Measurements from ENCODE around the gene SUN3.

Gene SUN3, protein sequence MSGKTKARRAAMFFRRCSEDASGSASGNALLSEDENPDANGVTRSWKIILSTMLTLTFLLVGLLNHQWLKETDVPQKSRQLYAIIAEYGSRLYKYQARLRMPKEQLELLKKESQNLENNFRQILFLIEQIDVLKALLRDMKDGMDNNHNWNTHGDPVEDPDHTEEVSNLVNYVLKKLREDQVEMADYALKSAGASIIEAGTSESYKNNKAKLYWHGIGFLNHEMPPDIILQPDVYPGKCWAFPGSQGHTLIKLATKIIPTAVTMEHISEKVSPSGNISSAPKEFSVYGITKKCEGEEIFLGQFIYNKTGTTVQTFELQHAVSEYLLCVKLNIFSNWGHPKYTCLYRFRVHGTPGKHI

DNA sequence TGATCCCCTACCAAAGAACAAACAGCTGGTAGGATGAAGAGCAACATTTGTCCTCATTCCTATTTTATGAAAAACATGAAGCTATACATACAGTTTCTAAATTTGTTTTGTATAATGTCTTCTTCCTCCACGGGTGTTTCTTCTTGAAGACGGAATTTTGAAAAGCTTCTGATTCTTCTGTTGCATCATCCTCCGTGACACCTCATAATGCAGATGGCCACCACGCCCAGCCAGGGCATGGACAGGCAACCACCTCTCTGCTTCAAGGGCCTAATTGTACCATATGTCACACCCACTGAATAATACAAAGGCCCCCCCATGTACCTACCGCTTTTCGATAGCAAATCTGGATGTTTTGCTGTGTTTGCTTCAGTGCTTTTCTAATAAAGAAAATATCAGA lies at the start of gene SUN3:
TSS of gene SUN3 (minus strand) at position 170 of the 400 bp plus-strand sequence. CDS start at position 1, 169 bp downstream.
- no peak within 1 kb of the TSS for H3K27ac Mint-ChIP-seq
- H3K27me3 Mint-ChIP-seq: peaks cover 54% of the 10 kb centered on the region
- no peak within 1 kb of the TSS for H3K4me3 Mint-ChIP-seq
- H3K4me1 Mint-ChIP-seq: no peaks in the 10 kb centered on the region
- H3K9me3 Mint-ChIP-seq: peaks cover 11% of the 10 kb centered on the region
- no peak for ATAC-seq
- no peaks in the 10 kb centered on the region for H3K36me3 Mint-ChIP-seq

DNA sequence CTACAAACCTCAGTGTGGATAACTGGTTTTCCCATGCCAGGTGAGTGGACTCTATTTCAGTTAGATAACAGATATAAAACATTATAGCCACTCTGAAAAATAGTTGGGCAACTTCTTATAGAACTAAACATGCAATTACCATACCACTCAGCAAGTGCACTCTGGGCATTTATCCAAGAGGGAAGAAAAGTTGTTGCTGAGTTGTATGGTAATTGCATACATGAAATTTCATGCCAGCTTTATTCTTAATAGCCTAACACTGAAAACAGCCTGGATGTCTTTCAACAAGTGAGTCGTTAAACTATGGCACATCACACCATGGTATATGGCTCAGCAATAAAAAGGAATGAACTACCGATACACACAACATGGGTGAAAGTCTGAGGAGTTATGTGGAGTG lies 49.6 kb upstream of the SUN3 start:
- Mint-ChIP-seq H3K9me3 (no peaks in the 10 kb centered on the region), H3K27me3 (peaks cover 12% of the 10 kb centered on the region), H3K36me3 (no peaks in the 10 kb centered on the region), H3K4me3 (no peak overlapping the region), H3K27ac (no peak overlapping the region), H3K4me1 (peaks cover 2% of the 10 kb centered on the region)
- no peak for ATAC-seq

GRCh38 chr7:48077423-48077822 lies 48.5 kb upstream of the SUN3 start:
- ATAC-seq: no peak
- Mint-ChIP-seq H3K27me3 (peaks cover 12% of the 10 kb centered on the region), H3K9me3 (no peaks in the 10 kb centered on the region), H3K4me1 (no peaks in the 10 kb centered on the region), H3K36me3 (no peaks in the 10 kb centered on the region), H3K27ac (no peak overlapping the region), H3K4me3 (no peak overlapping the region)

DNA sequence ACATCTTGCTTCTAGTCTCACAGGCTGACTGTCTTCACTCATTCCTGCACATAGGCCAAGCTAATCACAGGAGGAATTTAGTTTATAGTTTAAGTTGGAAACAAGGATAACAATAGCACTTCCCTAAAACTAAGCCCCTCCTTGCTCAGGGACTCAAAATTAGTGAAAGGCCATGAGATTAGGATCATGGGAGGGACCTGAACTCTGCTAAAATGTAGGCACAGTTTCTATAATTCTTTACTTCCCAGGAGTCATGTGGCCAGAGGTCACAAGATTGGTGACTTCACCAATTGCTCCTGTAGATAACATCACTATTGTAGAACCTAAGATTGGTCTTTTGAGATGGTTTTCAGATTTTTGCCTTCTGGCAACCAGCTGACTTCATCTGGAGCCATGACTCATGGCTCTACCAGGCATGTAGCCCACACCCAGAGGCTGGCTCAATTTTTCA lies 45.3 kb upstream of the SUN3 start:
- Mint-ChIP-seq H3K27me3 (peaks cover 12% of the 10 kb centered on the region), H3K9me3 (peaks cover 7% of the 10 kb centered on the region), H3K27ac (no peak overlapping the region), H3K4me3 (no peak overlapping the region), H3K4me1 (no peaks in the 10 kb centered on the region), H3K36me3 (no peaks in the 10 kb centered on the region)
- no peak for ATAC-seq

DNA sequence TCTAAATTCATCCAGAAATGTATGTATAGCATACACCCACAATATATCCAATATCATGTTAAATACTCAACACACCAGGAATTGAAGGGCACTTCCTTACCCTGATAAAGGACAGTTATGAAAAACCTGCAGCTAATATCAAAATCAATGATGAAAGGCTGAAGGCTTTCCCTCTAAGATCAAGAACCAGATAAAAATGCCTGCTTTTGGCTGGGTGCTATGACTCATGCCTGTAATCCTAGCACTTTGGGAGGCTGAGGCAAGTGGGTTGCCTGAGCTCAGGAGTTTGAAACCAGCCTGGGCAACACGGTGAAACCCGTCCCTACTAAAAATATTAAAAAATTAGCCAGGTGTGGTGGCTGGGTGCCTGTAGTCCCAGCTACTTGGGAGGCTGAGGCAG lies 38.6 kb upstream of the SUN3 start:
- ATAC-seq: no peak
- no peaks in the 10 kb centered on the region for H3K4me1 Mint-ChIP-seq
- H3K9me3 Mint-ChIP-seq: peaks cover 10% of the 10 kb centered on the region
- H3K4me3 Mint-ChIP-seq: no peak overlapping the region
- peaks cover 5% of the 10 kb centered on the region for H3K36me3 Mint-ChIP-seq
- no peak overlapping the region for H3K27ac Mint-ChIP-seq
- no peaks in the 10 kb centered on the region for H3K27me3 Mint-ChIP-seq

- H3K4me1 Mint-ChIP-seq: peaks cover 4% of the 10 kb centered on the region
- H3K27ac Mint-ChIP-seq: no peak overlapping the region
- ATAC-seq: no peak
Measured at GRCh38 chr7:48063985-48064384, 35.1 kb upstream of the SUN3 start.

GRCh38 chr7:48059706-48060105 lies 30.8 kb upstream of the SUN3 start:
- Mint-ChIP-seq H3K27ac (no peak overlapping the region), H3K4me1 (peaks cover 6% of the 10 kb centered on the region), H3K9me3 (peaks cover 6% of the 10 kb centered on the region), H3K4me3 (no peak overlapping the region), H3K36me3 (peaks cover 11% of the 10 kb centered on the region), H3K27me3 (peaks cover 21% of the 10 kb centered on the region)
- no peak for ATAC-seq

More at GRCh38 chr7:48063985-48064384, 35.1 kb upstream of the SUN3 start:
- peaks cover 3% of the 10 kb centered on the region for H3K9me3 Mint-ChIP-seq
- peaks cover 5% of the 10 kb centered on the region for H3K36me3 Mint-ChIP-seq
- H3K4me3 Mint-ChIP-seq: no peak overlapping the region
- H3K27me3 Mint-ChIP-seq: peaks cover 11% of the 10 kb centered on the region

- Mint-ChIP-seq H3K27ac (no peak overlapping the region), H3K4me3 (no peak overlapping the region), H3K9me3 (peaks cover 5% of the 10 kb centered on the region), H3K36me3 (peaks cover 11% of the 10 kb centered on the region), H3K4me1 (peaks cover 6% of the 10 kb centered on the region), H3K27me3 (peaks cover 21% of the 10 kb centered on the region)
- ATAC-seq: no peak
Measured at GRCh38 chr7:48058990-48059389, 30.1 kb upstream of the SUN3 start.

DNA sequence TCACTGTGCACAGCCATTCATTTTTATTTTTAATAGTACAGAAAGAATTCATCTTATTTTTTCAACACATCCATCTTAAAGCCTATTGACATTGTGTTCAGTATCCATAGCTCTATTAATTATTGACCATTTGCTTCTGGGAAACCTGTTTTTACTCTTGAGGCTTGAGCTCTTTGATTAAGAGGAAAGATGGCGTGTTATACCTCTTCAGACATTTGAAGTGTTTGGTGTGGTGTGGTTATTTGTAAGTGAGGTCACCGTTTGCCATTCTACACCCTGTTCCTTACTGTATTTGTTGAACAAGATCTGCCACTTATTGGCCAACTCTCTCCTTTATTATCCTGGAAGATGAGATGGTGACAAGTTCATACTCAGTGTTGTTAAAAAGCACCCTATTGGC lies 24.8 kb upstream of the SUN3 start:
- H3K27ac Mint-ChIP-seq: no peak overlapping the region
- no peak for ATAC-seq
- H3K4me3 Mint-ChIP-seq: no peak overlapping the region

DNA sequence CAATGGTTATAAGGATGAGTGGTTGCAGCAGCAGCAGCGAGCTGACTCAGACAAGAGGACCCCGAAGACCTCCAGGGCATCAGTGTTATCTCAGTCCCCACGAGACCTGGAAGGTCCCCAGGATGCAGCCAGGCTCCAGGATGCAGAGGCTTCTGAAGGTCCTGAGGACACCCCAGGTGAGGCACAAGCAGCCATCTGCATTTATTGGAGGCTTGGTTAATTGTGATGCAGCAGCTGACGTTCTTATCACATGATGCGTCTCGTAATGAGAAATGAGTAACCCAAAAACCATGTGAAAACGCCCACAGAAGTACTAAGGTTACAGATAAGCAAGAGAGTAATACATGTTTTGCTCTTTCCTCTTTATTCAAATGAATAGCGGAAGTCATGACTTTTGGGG lies 23.8 kb upstream of the SUN3 start:
- ATAC-seq: peak; percentile 83
- Mint-ChIP-seq H3K9me3 (peaks cover 3% of the 10 kb centered on the region), H3K4me1 (peaks cover 17% of the 10 kb centered on the region), H3K4me3 (no peak overlapping the region), H3K36me3 (peaks cover 6% of the 10 kb centered on the region), H3K27me3 (peaks cover 34% of the 10 kb centered on the region), H3K27ac (peak overlapping the region; percentile 61)

More for the DNA sequence above, 24.8 kb upstream of the SUN3 start:
- Mint-ChIP-seq H3K4me1 (peaks cover 17% of the 10 kb centered on the region), H3K27me3 (peaks cover 31% of the 10 kb centered on the region), H3K9me3 (peaks cover 3% of the 10 kb centered on the region), H3K36me3 (peaks cover 6% of the 10 kb centered on the region)

DNA sequence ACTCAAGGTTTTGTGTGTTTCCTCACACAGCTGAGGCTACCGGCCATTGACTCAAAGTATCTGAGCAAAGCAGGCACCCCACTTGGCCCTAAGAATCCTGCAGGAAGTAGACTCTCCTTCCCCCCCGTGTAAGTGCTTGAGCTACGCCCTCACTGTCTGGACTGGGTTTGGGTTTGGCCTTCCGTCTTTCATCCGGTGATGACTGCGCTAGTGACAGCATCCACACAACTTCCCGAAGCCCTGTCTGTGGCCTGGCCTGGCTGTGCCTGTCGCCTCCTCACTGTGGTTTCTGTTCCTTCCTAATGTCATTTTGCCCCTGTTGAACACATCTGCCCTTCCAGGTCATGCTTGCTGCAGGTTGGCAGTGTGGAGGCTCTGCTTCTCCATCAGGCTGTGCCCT lies 20.9 kb upstream of the SUN3 start:
- Mint-ChIP-seq H3K27ac (no peak overlapping the region), H3K9me3 (no peaks in the 10 kb centered on the region), H3K4me1 (peaks cover 17% of the 10 kb centered on the region), H3K4me3 (no peak overlapping the region), H3K27me3 (peaks cover 38% of the 10 kb centered on the region), H3K36me3 (no peaks in the 10 kb centered on the region)
- no peak for ATAC-seq

DNA sequence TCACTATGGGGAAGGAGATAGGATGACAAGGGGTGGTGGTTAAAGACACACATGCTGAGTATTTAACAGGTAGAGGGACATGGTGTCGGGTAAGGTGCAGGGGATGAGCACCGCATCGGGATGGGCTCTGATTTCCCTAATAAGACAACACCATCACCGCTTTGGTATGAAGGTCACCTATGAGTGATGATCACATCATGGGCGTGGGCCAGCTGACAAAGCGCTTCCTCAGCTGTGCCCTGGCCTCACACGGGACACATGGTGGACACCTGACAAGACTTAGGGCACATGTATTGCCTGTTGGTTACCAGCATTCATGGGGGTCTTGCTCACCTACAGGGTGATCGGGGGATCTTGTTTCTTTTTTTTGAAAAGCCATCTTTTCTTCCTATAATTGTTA lies 19.2 kb upstream of the SUN3 start:
- no peak for ATAC-seq
- no peaks in the 10 kb centered on the region for H3K36me3 Mint-ChIP-seq
- H3K9me3 Mint-ChIP-seq: no peaks in the 10 kb centered on the region
- H3K4me1 Mint-ChIP-seq: peaks cover 17% of the 10 kb centered on the region
- peaks cover 38% of the 10 kb centered on the region for H3K27me3 Mint-ChIP-seq
- no peak overlapping the region for H3K4me3 Mint-ChIP-seq
- no peak overlapping the region for H3K27ac Mint-ChIP-seq

DNA sequence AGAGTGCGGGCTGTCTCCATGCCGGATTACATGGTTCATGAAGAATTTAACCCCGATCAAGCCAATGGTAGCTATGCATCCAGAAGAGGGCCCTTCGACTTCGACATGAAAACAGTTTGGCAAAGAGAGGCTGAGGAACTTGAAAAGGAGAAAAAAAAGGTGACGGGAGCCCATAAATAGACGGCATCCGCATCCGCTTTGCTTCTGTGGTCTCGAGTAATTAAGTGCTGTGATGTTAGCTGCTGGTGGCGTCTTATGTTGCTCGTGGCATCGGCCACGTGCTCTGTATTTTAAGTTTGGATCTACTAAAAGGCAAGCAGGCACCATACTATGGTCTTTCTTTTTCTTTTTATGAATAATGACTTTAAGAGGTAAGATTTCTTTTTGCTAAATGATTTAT lies 17.6 kb upstream of the SUN3 start:
- peaks cover 5% of the 10 kb centered on the region for H3K4me1 Mint-ChIP-seq
- H3K27ac Mint-ChIP-seq: no peak overlapping the region
- peaks cover 32% of the 10 kb centered on the region for H3K27me3 Mint-ChIP-seq
- no peak overlapping the region for H3K4me3 Mint-ChIP-seq
- no peak for ATAC-seq
- no peaks in the 10 kb centered on the region for H3K36me3 Mint-ChIP-seq
- H3K9me3 Mint-ChIP-seq: no peaks in the 10 kb centered on the region

DNA sequence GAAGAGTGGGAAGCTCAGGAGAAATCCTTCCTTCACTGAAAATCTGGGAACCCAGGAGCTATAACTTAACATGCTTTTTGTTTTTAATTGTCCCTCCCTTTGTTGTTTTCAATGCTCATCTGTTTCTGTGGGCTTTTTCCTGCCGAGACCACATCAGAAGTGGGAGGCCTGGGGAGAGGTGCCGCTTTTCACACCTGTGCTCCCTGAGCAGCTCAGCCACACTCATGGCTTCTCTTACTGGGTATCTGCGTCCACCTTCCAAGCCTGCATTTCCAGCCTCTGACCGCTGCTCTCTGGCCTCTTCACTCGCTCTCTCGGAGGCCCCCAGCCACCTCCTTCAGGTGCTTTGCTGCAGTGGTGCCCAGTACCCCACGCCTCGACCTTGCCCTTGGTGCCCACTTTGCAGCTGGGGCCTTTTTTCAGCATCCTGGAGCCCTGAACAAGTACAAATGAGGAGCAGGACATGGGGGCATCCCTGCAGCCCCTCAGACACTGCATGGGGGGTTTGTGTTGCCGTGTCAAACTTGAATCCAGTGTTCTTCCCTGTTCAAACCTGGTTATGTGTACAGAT lies 16.4 kb upstream of the SUN3 start:
- no peak for ATAC-seq
- no peak overlapping the region for H3K27ac Mint-ChIP-seq
- H3K27me3 Mint-ChIP-seq: peaks cover 28% of the 10 kb centered on the region
- no peak overlapping the region for H3K4me3 Mint-ChIP-seq
- no peaks in the 10 kb centered on the region for H3K9me3 Mint-ChIP-seq
- H3K36me3 Mint-ChIP-seq: no peaks in the 10 kb centered on the region
- peaks cover 4% of the 10 kb centered on the region for H3K4me1 Mint-ChIP-seq

DNA sequence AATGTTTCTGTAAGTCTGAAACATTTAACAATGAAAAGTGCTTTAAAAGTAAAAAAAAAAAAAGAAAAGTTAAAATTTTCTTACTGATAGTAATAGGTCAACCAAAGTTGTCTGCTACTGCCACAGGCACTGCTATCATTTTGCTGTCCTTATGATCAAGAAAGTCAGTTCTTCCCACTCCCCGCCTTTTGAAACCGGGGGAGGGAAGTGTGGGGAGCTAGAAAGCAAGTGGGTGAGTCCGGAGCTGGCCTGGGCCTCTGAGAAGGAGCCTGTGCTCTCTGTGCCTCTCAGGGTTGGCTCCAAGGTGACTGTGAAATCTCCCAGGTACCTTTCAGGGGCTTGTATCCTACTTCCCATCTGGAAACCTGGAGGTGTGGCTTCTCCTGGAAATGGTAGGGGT lies 13.7 kb upstream of the SUN3 start:
- Mint-ChIP-seq H3K36me3 (no peaks in the 10 kb centered on the region), H3K27me3 (peaks cover 14% of the 10 kb centered on the region), H3K9me3 (no peaks in the 10 kb centered on the region), H3K4me1 (no peaks in the 10 kb centered on the region), H3K27ac (no peak overlapping the region), H3K4me3 (no peak overlapping the region)
- ATAC-seq: no peak

GRCh38 chr7:48042216-48042615 lies 13.3 kb upstream of the SUN3 start:
- ATAC-seq: no peak
- no peak overlapping the region for H3K4me3 Mint-ChIP-seq
- H3K27me3 Mint-ChIP-seq: peaks cover 14% of the 10 kb centered on the region
- H3K4me1 Mint-ChIP-seq: no peaks in the 10 kb centered on the region
- no peaks in the 10 kb centered on the region for H3K9me3 Mint-ChIP-seq
- H3K36me3 Mint-ChIP-seq: no peaks in the 10 kb centered on the region
- no peak overlapping the region for H3K27ac Mint-ChIP-seq

Data from stimulated activated memory B cell treated with anti-CD40 and anti-IgM and Interleukin-4, amounts not matched to agents 10 μg/mL and 1 μg/mL and 100 μg/mL, for 72 hours (primary cell).